Activated T-cell treated with anti-CD3 and anti-CD28 coated beads, Interleukin-2, amount 50 U/mL, for 4 hours (primary cell): ENCODE measurements around the gene FRMD1. TPM values are rescaled to one million over a fixed set of nuclear protein-coding genes. Genes with fewer than 3 reads are reported as not detected.

ENCODE experiments used
- ATAC-seq, 2 donors: fragments of 200-7000 bp; cut with Tn5 transposase; one replicate each; pipeline ENCODE4 v1.10.0; 2021
- DNase-seq: peaks from one replicate; pipeline ENCODE4 v3.0.0-alpha.2; 2020
- H3K27me3 Mint-ChIP-seq: one replicate; pipeline ENCODE4 v1.8.0; 2021; ENCODE audit warnings: low read depth, mixed read lengths
- H3K36me3 Mint-ChIP-seq: one replicate; pipeline ENCODE4 v1.8.0; 2022; ENCODE audit warnings: mixed read lengths; ENCODE audit not compliant: insufficient read depth
- H3K4me1 Mint-ChIP-seq: one replicate; pipeline ENCODE4 v1.8.0; 2021; ENCODE audit warnings: low read depth, mixed read lengths
- H3K4me3 Mint-ChIP-seq: one replicate; pipeline ENCODE4 v1.8.0; 2021; ENCODE audit warnings: mild to moderate bottlenecking, moderate library complexity, mixed read lengths
- H3K9me3 Mint-ChIP-seq: one replicate; pipeline ENCODE4 v1.8.0; 2021; ENCODE audit warnings: mixed read lengths
- total RNA-seq, 3 donors: library from RNA; stranded (reverse); gene quantifications; one replicate each; pipeline ENCODE4 v1.2.1, GENCODE V29; 2021

FRMD1 gene
- total RNA-seq, 3 donors from 2014 or later = not detected

DNA sequence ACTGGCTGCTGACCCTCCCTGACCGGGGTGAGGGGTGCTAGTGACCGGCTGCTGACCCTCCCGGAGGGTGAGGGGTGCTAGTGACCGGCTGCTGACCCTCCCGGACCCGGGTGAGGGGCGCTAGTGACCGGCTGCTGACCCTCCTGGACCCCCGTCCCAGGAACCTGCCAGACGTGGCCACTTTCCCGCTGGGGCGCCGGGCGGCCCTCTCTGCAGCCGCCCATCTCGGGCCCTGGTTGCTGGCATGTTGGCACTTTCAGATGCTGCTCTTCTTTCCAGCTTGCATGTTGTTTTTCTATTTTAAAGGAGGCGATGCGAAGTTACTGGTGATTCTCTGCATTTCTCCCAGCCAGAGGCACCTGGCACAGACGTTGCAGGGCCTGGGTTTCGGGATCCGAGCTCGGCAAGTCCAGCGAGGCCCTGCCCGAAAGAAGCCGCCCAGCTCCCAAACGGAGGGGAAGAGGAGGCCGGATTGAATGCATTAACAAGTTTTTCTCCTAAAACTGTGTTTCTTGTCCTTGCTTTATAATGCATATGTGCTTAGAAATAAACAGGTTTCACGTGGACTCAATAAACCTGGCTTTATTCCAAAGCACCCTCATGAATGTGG, 34.4 kb downstream of the FRMD1 start:
- Mint-ChIP-seq H3K4me1 (no peaks in the 10 kb centered on the region), H3K4me3 (no peak overlapping the region), H3K27me3 (no peaks in the 10 kb centered on the region), H3K36me3 (no peaks in the 10 kb centered on the region), H3K9me3 (peaks cover 4% of the 10 kb centered on the region)
- DNase-seq = no peak
- no peak for ATAC-seq

- no peaks in the 10 kb centered on the region for H3K36me3 Mint-ChIP-seq
- DNase-seq (no peak), ATAC-seq (no peak)
- peaks cover 4% of the 10 kb centered on the region for H3K9me3 Mint-ChIP-seq
- H3K27me3 Mint-ChIP-seq = no peaks in the 10 kb centered on the region
- H3K4me1 Mint-ChIP-seq = no peaks in the 10 kb centered on the region
- H3K4me3 Mint-ChIP-seq = no peak overlapping the region
These were observed 35.1 kb downstream of the FRMD1 start for GRCh38 chr6:168043848-168044415.

- Mint-ChIP-seq H3K4me3 (no peak overlapping the region), H3K36me3 (no peaks in the 10 kb centered on the region), H3K4me1 (no peaks in the 10 kb centered on the region), H3K27me3 (peaks cover 5% of the 10 kb centered on the region), H3K9me3 (peaks cover 9% of the 10 kb centered on the region)
- ATAC-seq = no peak
- no peak for DNase-seq
These were observed 35.7 kb downstream of the FRMD1 start for GRCh38 chr6:168043193-168043847.

GRCh38 chr6:168042426-168043192, 36.4 kb downstream of the FRMD1 start:
- Mint-ChIP-seq H3K36me3 (no peaks in the 10 kb centered on the region), H3K9me3 (peaks cover 10% of the 10 kb centered on the region), H3K4me3 (no peak overlapping the region), H3K4me1 (no peaks in the 10 kb centered on the region), H3K27me3 (peaks cover 6% of the 10 kb centered on the region)
- no peak for ATAC-seq
- no peak for DNase-seq

GRCh38 chr6:168041928-168042327, 37.1 kb downstream of the FRMD1 start:
- Mint-ChIP-seq H3K4me1 (no peaks in the 10 kb centered on the region), H3K27me3 (peaks cover 9% of the 10 kb centered on the region), H3K4me3 (no peak overlapping the region), H3K9me3 (peaks cover 10% of the 10 kb centered on the region), H3K36me3 (no peaks in the 10 kb centered on the region)
- no peak for DNase-seq
- no peak for ATAC-seq

DNA sequence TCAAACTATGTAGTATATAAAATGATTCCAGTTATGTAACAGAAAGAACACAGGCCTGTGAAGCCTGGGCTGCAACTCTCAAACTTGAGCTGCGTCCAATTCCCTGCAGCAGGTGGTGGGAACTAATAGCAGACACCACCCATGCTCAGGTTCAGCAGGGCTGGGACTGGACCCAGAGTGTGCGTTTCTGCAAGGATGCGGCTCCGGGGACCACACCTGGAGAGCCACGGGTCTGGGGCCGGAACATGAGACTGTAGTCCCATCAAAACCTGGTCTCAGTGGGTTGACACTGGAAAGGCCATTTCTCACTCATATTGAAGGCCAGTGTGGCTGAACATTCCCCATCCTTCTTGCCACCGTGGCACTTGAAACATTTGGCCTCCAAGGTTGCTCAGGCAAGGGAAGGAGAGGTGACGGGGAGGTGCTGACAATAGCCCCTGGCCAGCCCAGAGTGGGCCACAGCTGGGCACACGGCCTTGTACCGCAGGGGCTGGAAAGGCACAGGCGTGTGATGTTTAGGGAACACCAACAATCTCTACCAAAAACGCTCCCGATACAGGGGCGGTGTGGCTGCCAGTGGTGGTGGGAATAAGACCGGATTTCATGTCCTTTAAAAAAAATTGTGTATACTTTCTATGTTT, 38.0 kb downstream of the FRMD1 start:
- Mint-ChIP-seq H3K9me3 (peaks cover 10% of the 10 kb centered on the region), H3K27me3 (peaks cover 15% of the 10 kb centered on the region), H3K36me3 (no peaks in the 10 kb centered on the region), H3K4me3 (no peak overlapping the region), H3K4me1 (no peaks in the 10 kb centered on the region)
- DNase-seq = no peak
- ATAC-seq = no peak

DNA sequence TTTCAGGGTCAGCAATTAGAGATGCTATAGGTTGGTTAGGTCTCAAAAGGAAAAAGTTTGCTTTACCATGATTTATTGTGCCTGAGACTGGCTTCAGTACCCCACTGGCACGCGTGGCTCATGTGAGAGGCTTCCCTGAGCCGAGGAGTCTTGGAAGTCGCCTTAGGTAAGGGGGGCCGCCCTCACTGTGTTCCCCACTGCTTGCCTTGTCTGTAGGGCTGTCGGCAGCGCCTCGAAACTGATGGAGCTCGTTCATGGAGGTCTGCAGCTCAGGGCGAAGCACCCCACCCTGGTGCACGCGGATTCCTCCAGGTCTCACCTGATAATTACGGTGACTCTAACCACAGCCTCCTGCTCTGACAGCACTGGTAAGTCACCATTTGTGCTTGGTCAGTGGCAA, 39.2 kb downstream of the FRMD1 start:
- no peak for DNase-seq
- peaks cover 23% of the 10 kb centered on the region for H3K27me3 Mint-ChIP-seq
- ATAC-seq = no peak
- no peak overlapping the region for H3K4me3 Mint-ChIP-seq
- H3K36me3 Mint-ChIP-seq = no peaks in the 10 kb centered on the region
- H3K9me3 Mint-ChIP-seq = peaks cover 10% of the 10 kb centered on the region
- peaks cover 2% of the 10 kb centered on the region for H3K4me1 Mint-ChIP-seq

DNA sequence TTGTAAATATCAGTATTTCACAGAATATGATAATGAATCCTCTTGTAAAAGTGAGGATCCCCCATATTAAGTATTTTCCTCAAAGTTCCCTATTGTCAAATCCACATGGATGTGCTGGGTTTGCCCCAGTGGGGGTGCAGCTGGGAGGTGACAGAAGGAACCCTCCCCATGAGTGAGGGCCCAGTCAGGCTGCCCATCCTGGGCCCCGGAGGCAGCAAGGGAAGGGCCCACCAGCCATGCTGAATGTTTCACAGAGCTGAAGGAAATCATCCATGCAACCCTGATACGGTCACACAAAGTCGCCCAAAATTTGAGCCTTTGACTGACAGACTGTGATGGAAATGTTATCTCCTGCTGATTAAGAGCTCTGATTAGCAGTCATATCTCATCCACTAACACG, 39.7 kb downstream of the FRMD1 start:
- ATAC-seq (no peak), DNase-seq (no peak)
- peaks cover 10% of the 10 kb centered on the region for H3K9me3 Mint-ChIP-seq
- H3K4me3 Mint-ChIP-seq = no peak overlapping the region
- H3K36me3 Mint-ChIP-seq = no peaks in the 10 kb centered on the region
- H3K27me3 Mint-ChIP-seq = peaks cover 28% of the 10 kb centered on the region
- H3K4me1 Mint-ChIP-seq = peaks cover 2% of the 10 kb centered on the region

- Mint-ChIP-seq H3K4me1 (peaks cover 2% of the 10 kb centered on the region), H3K4me3 (no peak overlapping the region), H3K9me3 (peaks cover 10% of the 10 kb centered on the region), H3K27me3 (peaks cover 32% of the 10 kb centered on the region), H3K36me3 (no peaks in the 10 kb centered on the region)
- ATAC-seq = no peak
- DNase-seq = no peak
These were observed 40.4 kb downstream of the FRMD1 start for GRCh38 chr6:168038576-168039140.

DNA sequence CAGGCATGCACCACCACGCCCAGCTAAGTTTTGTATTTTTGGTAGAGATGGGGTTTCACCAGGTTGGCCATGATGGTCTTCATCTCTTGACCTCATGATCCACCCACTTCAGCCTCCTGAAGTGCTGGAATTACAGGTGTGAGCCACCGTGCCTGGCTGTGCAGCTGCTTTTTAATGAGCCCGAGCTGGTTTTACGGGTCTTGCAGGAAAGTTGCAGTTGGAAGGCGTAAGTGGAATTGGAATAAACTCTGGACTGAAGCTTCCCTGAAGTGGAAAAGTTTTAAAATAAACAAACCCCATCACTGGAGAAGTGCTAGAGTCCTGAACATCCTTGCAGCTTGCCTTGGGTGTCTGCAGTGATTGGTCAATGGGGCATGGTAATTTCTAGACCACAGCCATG, 41.2 kb downstream of the FRMD1 start:
- H3K4me3 Mint-ChIP-seq = no peak overlapping the region
- H3K4me1 Mint-ChIP-seq = peaks cover 2% of the 10 kb centered on the region
- no peaks in the 10 kb centered on the region for H3K36me3 Mint-ChIP-seq
- H3K9me3 Mint-ChIP-seq = peaks cover 10% of the 10 kb centered on the region
- ATAC-seq = no peak
- no peak for DNase-seq
- peaks cover 36% of the 10 kb centered on the region for H3K27me3 Mint-ChIP-seq

GRCh38 chr6:168037242-168037641, 41.8 kb downstream of the FRMD1 start:
- H3K4me3 Mint-ChIP-seq = no peak overlapping the region
- peaks cover 2% of the 10 kb centered on the region for H3K4me1 Mint-ChIP-seq
- no peak for ATAC-seq
- no peaks in the 10 kb centered on the region for H3K36me3 Mint-ChIP-seq
- peaks cover 10% of the 10 kb centered on the region for H3K9me3 Mint-ChIP-seq
- no peak for DNase-seq
- H3K27me3 Mint-ChIP-seq = peaks cover 36% of the 10 kb centered on the region

DNA sequence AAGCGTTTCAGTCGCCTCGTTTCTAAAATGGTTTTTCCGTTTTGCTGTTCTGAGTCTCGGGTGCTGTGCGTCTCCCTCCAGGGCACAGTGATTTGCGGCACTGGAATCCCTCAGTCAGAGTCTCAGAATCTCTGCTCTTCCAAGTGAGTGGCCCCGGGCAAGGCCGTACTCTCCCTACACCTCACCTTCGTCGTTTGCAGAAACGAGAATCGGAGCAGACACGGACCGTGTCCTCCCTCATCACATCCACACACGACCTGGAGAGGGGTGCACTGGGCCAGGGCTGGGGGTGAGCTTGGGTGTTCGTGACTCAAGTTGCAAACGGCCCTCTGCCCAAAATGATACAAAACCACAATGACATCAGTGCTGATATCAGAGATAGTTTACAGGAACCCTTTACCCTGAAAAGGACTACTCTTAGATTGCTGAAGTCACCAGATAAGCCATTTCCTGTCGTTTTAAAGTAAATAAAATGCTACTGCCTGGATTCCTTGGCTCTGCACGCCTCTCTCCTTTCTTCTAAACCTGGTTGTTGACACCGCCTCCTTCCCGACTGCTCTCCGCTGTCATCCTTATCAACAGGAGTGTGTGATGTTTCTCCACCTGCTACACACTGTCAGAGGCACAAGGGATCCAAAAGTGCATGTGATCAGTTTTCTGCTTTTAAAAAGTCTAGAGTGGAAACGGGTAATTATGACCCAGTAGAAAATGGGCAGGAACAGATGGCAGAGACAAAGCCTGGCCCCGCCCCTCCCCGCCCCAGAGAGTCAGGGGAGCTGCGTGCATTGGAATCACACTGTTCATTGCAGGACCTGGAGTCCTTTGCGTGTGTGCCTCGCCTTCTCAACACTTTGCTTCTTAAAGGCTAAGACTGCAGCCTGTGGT, 43.1 kb downstream of the FRMD1 start:
- DNase-seq = no peak

GRCh38 chr6:168035098-168035660, 43.8 kb downstream of the FRMD1 start:
- H3K4me3 Mint-ChIP-seq = no peak overlapping the region
- DNase-seq (no peak), ATAC-seq (no peak)
- H3K36me3 Mint-ChIP-seq = no peaks in the 10 kb centered on the region
- H3K4me1 Mint-ChIP-seq = peaks cover 2% of the 10 kb centered on the region
- H3K9me3 Mint-ChIP-seq = peaks cover 7% of the 10 kb centered on the region
- peaks cover 45% of the 10 kb centered on the region for H3K27me3 Mint-ChIP-seq

More for the DNA sequence above, 43.1 kb downstream of the FRMD1 start:
- H3K36me3 Mint-ChIP-seq = no peaks in the 10 kb centered on the region
- peak; percentile 32 to 37 for ATAC-seq
- H3K27me3 Mint-ChIP-seq = peaks cover 45% of the 10 kb centered on the region
- peaks cover 10% of the 10 kb centered on the region for H3K9me3 Mint-ChIP-seq
- peaks cover 2% of the 10 kb centered on the region for H3K4me1 Mint-ChIP-seq
- H3K4me3 Mint-ChIP-seq = no peak overlapping the region
